Transverse colon (tissue), 4 donors: ENCODE results near the gene PIGR.

Experiments used
- POLR2AphosphoS5 ChIP-seq, 3 donors: sonication (generic); formaldehyde crosslinking; IDR thresholded peaks; one replicate each; pipeline ENCODE4 v1.6.1; 2016; ENCODE audit warnings: antibody characterized with exemption in 3 of 3
- TF ChIP-seq, protein P1 (sequence below), 5 experiments: fragments of 200-600 bp in 3 of 5; fragments of 450-650 bp in 2 of 5; sonication (generic) in 3 of 5; IDR thresholded peaks; 1 replicate in 2 of 5; 2 replicates in 3 of 5; pipeline ENCODE4 v1.5.1; 2016 to 2017; ENCODE audit warnings: antibody characterized with exemption in 5 of 5, inconsistent platforms in 3 of 5, mild to moderate bottlenecking in 2 of 5, moderate library complexity in 1 of 5

DNA sequence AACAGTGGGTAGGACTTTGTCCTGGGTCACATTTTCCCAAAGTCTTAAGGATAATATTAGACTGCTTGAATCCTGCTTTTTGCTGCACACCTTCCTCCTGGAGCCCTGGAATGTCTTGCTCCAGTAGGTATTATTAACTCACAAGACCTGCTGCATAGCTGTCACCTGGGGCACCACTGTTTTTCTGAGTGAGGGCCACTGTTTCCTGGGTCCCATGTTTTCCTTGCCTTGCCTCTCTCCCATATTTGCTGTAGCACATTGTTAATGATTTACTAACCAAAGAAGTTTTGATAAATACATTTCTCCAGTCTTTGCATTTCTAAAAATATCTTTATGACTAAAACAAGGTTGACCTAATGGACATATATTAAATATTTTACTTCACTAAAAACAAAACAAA lies 46.5 kb upstream of the PIGR start:
- TF ChIP-seq, protein P1, sequence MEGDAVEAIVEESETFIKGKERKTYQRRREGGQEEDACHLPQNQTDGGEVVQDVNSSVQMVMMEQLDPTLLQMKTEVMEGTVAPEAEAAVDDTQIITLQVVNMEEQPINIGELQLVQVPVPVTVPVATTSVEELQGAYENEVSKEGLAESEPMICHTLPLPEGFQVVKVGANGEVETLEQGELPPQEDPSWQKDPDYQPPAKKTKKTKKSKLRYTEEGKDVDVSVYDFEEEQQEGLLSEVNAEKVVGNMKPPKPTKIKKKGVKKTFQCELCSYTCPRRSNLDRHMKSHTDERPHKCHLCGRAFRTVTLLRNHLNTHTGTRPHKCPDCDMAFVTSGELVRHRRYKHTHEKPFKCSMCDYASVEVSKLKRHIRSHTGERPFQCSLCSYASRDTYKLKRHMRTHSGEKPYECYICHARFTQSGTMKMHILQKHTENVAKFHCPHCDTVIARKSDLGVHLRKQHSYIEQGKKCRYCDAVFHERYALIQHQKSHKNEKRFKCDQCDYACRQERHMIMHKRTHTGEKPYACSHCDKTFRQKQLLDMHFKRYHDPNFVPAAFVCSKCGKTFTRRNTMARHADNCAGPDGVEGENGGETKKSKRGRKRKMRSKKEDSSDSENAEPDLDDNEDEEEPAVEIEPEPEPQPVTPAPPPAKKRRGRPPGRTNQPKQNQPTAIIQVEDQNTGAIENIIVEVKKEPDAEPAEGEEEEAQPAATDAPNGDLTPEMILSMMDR (IDR thresholded peaks at IDR 0.05), result no peak
- TF ChIP-seq POLR2AphosphoS5 (IDR thresholded peaks at IDR 0.05), result no peak
